SK-N-SH treated with all-trans-retinoic acid at 6 μM for 48 hours (cell line): ENCODE data around the gene CFAP100.

Experiments
- ATAC-seq: fragments of 200-7000 bp; cut with Tn5 transposase; 3 replicates; pipeline ENCODE4 v1.9.1; 2020; ENCODE audit warnings: mild to moderate bottlenecking, moderate library complexity
- ARNTL ChIP-seq: fragments of 450-650 bp; formaldehyde crosslinking; IDR thresholded peaks from 2 replicates; pipeline ENCODE4 v1.5.0; 2020; ENCODE audit warnings: low read depth, mild to moderate bottlenecking, moderate library complexity, borderline replicate concordance
- BACH2 ChIP-seq: fragments of 250-450 bp; sonication (Bioruptor Pico); IDR thresholded peaks from 2 replicates; pipeline ENCODE4 v1.9.0; 2021; ENCODE audit warnings: mild to moderate bottlenecking, borderline replicate concordance
- CSDC2 ChIP-seq: fragments of 250-450 bp; sonication (Bioruptor Pico); IDR thresholded peaks from 2 replicates; pipeline ENCODE4 v1.5.0; 2020; ENCODE audit warnings: mild to moderate bottlenecking, moderate library complexity
- ESRRG ChIP-seq: fragments of 250-450 bp; sonication (Bioruptor Pico); IDR thresholded peaks from 2 replicates; pipeline ENCODE4 v1.6.1; 2021; ENCODE audit warnings: mild to moderate bottlenecking
- GLIS3 ChIP-seq: fragments of 250-450 bp; sonication (Bioruptor Pico); IDR thresholded peaks from 2 replicates; pipeline ENCODE4 v1.5.0; 2020; ENCODE audit warnings: mild to moderate bottlenecking, moderate library complexity
- ISL1 ChIP-seq: fragments of 250-450 bp; sonication (Bioruptor Pico); IDR thresholded peaks from 2 replicates; pipeline ENCODE4 v2.1.2; 2022; ENCODE audit warnings: mild to moderate bottlenecking, moderate library complexity
- OSR1 ChIP-seq: fragments of 250-450 bp; sonication (Bioruptor Pico); IDR thresholded peaks from 2 replicates; pipeline ENCODE4 v1.8.0; 2022; ENCODE audit warnings: moderate library complexity, mild to moderate bottlenecking, inconsistent platforms
- PPARA ChIP-seq: fragments of 250-450 bp; sonication (Bioruptor Pico); IDR thresholded peaks from 2 replicates; pipeline ENCODE4 v1.5.0; 2020; ENCODE audit warnings: mild to moderate bottlenecking, borderline replicate concordance
- RARB ChIP-seq: fragments of 250-450 bp; sonication (Bioruptor Pico); IDR thresholded peaks from 2 replicates; pipeline ENCODE4 v1.8.0; 2021; ENCODE audit warnings: mild to moderate bottlenecking, moderate library complexity
- SNAI2 ChIP-seq: fragments of 250-450 bp; sonication (Bioruptor Pico); IDR thresholded peaks from 2 replicates; pipeline ENCODE4 v1.5.0; 2020; ENCODE audit warnings: mild to moderate bottlenecking, moderate library complexity
- TCF4 ChIP-seq: fragments of 250-450 bp; sonication (Bioruptor Pico); IDR thresholded peaks from 2 replicates; pipeline ENCODE4 v1.8.0; 2021; ENCODE audit warnings: mild to moderate bottlenecking, moderate library complexity, borderline replicate concordance
- TOX ChIP-seq: fragments of 250-450 bp; sonication (Bioruptor Pico); IDR thresholded peaks from 2 replicates; pipeline ENCODE4 v1.8.0; 2021; ENCODE audit warnings: mild to moderate bottlenecking, moderate library complexity, borderline replicate concordance
- ZC3H10 ChIP-seq: fragments of 250-450 bp; sonication (Bioruptor Pico); IDR thresholded peaks from 2 replicates; pipeline ENCODE4 v1.5.1; 2021; ENCODE audit warnings: mild to moderate bottlenecking, moderate library complexity
- ZFP3 ChIP-seq: fragments of 250-450 bp; sonication (Bioruptor Pico); IDR thresholded peaks from 2 replicates; pipeline ENCODE4 v1.5.0; 2020; ENCODE audit warnings: mild to moderate bottlenecking, moderate library complexity
- ZFP30 ChIP-seq: fragments of 450-650 bp; formaldehyde crosslinking; IDR thresholded peaks from 2 replicates; pipeline ENCODE4 v1.5.0; 2022; ENCODE audit warnings: mild to moderate bottlenecking, moderate library complexity
- ZNF565 ChIP-seq: fragments of 450-650 bp; formaldehyde crosslinking; conservative IDR thresholded peaks from 2 replicates; pipeline ENCODE4 v1.5.0; 2020; ENCODE audit warnings: low read depth, mild to moderate bottlenecking, moderate library complexity
- ZNF70 ChIP-seq: fragments of 450-650 bp; formaldehyde crosslinking; IDR thresholded peaks from 2 replicates; pipeline ENCODE4 v1.5.0; 2020; ENCODE audit warnings: mild to moderate bottlenecking, moderate library complexity
- ZNF8 ChIP-seq: fragments of 450-650 bp; formaldehyde crosslinking; IDR thresholded peaks from 2 replicates; pipeline ENCODE4 v1.5.0; 2020; ENCODE audit warnings: mild to moderate bottlenecking, moderate library complexity
- TF ChIP-seq, protein P1 (sequence below): fragments of 250-450 bp; sonication (Bioruptor Pico); IDR thresholded peaks from 2 replicates; pipeline ENCODE4 v1.5.1; 2020; ENCODE audit warnings: low read depth, mild to moderate bottlenecking, moderate library complexity
- TF ChIP-seq, protein P2 (sequence below): fragments of 250-450 bp; sonication (Bioruptor Pico); IDR thresholded peaks from 2 replicates; pipeline ENCODE4 v1.8.0; 2021; ENCODE audit warnings: low read depth, mild to moderate bottlenecking, moderate library complexity, borderline replicate concordance
- TF ChIP-seq, protein P3 (sequence below): fragments of 250-450 bp; sonication (Bioruptor Pico); IDR thresholded peaks from 2 replicates; pipeline ENCODE4 v1.5.0; 2020; ENCODE audit warnings: mild to moderate bottlenecking, moderate library complexity

The CFAP100 gene

DNA sequence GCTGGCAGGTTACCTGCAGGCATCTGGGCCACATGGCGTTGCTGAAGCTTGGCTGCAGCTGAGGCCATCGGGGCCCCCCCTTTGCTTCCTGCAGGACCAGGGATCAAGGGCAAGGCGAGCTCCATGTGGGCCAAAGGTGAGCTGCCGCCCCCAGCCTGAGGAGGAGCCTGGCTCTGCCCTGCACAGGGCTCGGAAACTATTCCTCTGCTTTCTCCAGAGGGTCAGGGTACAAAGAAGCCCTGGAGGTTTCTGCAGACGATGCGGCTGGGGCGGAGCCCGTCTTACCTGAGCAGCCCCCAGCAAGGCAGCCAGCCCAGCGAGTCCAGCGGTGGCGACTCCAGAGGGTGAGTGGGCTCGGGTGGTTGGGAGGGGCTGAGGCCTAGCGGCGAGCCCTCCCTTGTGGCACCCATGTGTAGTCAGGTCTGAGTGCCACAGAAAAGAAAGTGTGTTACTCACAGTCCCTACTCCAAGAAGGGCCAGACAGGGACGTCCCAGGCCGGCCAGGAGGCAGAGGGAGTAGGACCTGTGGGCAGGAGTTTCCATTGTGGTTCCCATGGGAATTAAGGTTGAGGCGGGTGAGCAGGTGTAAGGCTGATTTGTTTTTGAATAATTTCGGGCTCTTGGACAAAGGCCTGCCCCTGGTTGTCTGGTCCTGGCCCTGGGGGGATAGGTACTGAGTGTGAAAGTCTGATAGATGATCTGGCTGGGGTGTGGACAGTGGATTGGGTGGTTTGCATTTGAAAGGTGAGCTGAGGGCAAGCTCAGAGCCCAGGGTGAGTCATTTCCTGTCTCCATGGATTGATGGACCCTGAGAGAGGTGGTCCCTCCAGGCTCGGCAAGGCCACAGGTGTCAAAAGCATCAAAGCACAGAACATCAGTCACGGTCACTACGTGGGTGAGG, 25.4 kb downstream of the CFAP100 start:
- TF ChIP-seq TCF4 (no peak), PPARA (CRISPR knock-in tag) (no peak), BACH2 (CRISPR knock-in tag) (no peak), OSR1 (CRISPR knock-in tag) (no peak), RARB (CRISPR knock-in tag) (no peak)
- no peak for ATAC-seq

DNA sequence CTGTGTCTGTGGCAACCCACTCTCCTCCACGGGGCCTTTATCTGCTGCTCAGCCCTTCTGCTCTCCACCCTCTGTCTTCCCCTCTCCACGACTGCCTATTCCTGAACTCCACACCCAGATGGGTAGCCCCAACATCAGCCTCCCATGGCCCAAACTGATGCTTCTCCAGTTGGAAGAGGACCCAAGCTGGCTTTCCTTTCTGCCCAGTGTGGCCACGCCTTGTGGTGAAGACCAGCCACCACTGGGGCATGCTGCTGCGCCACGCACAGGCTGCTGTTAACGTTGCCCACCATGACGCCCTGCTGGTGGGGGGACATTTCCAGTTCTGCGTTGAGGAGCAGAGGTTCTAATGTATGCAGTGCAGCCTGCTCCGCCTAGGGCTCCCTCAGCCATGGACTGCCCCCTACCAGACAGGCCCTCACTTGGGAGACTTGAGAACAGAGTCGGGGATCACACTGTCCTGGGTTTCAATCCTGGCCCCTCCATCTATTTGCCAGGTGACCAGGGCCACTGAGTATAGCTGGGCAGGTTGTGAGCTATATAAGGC, 26.9 kb downstream of the CFAP100 start:
- TF ChIP-seq TCF4 = no peak
- no peak for TF ChIP-seq SNAI2
- TF ChIP-seq TOX (CRISPR knock-in tag) = no peak
- TF ChIP-seq, protein P1, sequence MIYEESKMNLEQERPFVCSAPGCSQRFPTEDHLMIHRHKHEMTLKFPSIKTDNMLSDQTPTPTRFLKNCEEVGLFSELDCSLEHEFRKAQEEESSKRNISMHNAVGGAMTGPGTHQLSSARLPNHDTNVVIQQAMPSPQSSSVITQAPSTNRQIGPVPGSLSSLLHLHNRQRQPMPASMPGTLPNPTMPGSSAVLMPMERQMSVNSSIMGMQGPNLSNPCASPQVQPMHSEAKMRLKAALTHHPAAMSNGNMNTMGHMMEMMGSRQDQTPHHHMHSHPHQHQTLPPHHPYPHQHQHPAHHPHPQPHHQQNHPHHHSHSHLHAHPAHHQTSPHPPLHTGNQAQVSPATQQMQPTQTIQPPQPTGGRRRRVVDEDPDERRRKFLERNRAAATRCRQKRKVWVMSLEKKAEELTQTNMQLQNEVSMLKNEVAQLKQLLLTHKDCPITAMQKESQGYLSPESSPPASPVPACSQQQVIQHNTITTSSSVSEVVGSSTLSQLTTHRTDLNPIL (CRISPR knock-in tag) = no peak
- TF ChIP-seq ZC3H10 (CRISPR knock-in tag) = no peak
- TF ChIP-seq ZFP3 (CRISPR knock-in tag) = no peak
- TF ChIP-seq GLIS3 (CRISPR knock-in tag) = no peak
- TF ChIP-seq OSR1 (CRISPR knock-in tag) = no peak
- TF ChIP-seq ZNF565 (CRISPR knock-in tag) = no peak

DNA sequence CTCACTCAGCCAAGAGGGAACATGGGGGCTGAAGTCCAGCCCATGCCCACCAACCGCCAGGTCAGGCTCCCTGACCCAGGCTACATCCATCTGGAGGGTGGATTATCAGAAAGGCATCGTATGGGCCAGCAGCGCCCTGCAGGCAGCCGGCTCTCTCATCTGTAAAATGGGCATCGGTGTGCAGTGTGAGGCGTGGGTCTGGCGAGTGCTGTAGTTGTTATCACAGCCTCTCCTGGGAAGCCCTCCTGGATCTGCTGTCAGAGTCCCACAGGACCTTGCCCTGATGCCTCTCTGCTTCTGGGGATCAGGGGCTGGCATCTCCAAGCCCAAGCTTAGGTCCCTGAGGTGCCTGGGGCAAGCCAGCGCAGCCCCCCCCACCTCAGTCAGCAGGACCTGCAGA, 27.4 kb downstream of the CFAP100 start:
- TF ChIP-seq ESRRG (no peak), CSDC2 (CRISPR knock-in tag) (no peak), ZNF70 (no peak), ISL1 (CRISPR knock-in tag) (no peak), ZNF565 (CRISPR knock-in tag) (no peak), ZFP30 (CRISPR knock-in tag) (no peak), ZNF8 (CRISPR knock-in tag) (no peak), ARNTL (CRISPR knock-in tag) (no peak), TCF4 (no peak), PPARA (CRISPR knock-in tag) (no peak), RARB (CRISPR knock-in tag) (no peak), ZFP3 (CRISPR knock-in tag) (no peak)
- TF ChIP-seq, protein P2, sequence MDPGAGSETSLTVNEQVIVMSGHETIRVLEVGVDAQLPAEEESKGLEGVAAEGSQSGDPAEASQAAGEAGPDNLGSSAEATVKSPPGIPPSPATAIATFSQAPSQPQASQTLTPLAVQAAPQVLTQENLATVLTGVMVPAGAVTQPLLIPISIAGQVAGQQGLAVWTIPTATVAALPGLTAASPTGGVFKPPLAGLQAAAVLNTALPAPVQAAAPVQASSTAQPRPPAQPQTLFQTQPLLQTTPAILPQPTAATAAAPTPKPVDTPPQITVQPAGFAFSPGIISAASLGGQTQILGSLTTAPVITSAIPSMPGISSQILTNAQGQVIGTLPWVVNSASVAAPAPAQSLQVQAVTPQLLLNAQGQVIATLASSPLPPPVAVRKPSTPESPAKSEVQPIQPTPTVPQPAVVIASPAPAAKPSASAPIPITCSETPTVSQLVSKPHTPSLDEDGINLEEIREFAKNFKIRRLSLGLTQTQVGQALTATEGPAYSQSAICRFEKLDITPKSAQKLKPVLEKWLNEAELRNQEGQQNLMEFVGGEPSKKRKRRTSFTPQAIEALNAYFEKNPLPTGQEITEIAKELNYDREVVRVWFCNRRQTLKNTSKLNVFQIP (CRISPR knock-in tag) = no peak
- TF ChIP-seq, protein P3, sequence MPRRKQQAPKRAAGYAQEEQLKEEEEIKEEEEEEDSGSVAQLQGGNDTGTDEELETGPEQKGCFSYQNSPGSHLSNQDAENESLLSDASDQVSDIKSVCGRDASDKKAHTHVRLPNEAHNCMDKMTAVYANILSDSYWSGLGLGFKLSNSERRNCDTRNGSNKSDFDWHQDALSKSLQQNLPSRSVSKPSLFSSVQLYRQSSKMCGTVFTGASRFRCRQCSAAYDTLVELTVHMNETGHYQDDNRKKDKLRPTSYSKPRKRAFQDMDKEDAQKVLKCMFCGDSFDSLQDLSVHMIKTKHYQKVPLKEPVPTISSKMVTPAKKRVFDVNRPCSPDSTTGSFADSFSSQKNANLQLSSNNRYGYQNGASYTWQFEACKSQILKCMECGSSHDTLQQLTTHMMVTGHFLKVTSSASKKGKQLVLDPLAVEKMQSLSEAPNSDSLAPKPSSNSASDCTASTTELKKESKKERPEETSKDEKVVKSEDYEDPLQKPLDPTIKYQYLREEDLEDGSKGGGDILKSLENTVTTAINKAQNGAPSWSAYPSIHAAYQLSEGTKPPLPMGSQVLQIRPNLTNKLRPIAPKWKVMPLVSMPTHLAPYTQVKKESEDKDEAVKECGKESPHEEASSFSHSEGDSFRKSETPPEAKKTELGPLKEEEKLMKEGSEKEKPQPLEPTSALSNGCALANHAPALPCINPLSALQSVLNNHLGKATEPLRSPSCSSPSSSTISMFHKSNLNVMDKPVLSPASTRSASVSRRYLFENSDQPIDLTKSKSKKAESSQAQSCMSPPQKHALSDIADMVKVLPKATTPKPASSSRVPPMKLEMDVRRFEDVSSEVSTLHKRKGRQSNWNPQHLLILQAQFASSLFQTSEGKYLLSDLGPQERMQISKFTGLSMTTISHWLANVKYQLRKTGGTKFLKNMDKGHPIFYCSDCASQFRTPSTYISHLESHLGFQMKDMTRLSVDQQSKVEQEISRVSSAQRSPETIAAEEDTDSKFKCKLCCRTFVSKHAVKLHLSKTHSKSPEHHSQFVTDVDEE (CRISPR knock-in tag) = no peak
- TF ChIP-seq, protein P1 (CRISPR knock-in tag) = no peak
- ATAC-seq = no peak

More for the DNA sequence above, 26.9 kb downstream of the CFAP100 start:
- no peak for ATAC-seq
